Activated T-cell treated with anti-CD3 and anti-CD28 coated beads for 48 hours (primary cell): ENCODE data around the gene ACAD10.

ENCODE experiments used
- DNase-seq: peaks from one replicate; pipeline ENCODE4 v3.0.0-alpha.2; 2020; ENCODE audit warnings: low read depth

The ACAD10 gene

DNA sequence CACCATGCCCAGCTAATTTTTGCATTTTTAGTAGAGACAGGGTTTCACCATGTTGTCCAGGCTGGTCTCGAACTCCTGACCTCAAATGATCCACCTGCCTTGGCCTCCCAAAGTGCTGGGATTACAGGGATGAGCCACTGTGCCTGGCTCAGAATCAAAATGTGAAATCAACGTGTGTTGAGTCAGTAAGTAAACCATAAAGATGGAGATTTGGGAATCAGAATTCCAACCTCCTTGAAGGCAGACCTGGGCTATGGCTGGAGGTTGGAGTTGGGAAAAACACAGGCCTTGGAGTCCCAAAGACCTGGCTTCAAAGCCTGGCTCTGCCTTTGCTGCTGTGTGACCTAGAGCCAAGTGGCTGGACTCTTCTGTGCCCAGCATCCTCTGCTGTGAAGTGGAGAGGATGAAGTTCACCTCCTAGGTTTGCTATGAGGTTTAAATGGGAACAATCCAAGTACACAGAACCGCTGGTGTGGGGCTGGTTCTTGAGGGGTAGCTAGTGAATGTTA, 91.0 kb downstream of the ACAD10 start:
- no peak for DNase-seq

DNA sequence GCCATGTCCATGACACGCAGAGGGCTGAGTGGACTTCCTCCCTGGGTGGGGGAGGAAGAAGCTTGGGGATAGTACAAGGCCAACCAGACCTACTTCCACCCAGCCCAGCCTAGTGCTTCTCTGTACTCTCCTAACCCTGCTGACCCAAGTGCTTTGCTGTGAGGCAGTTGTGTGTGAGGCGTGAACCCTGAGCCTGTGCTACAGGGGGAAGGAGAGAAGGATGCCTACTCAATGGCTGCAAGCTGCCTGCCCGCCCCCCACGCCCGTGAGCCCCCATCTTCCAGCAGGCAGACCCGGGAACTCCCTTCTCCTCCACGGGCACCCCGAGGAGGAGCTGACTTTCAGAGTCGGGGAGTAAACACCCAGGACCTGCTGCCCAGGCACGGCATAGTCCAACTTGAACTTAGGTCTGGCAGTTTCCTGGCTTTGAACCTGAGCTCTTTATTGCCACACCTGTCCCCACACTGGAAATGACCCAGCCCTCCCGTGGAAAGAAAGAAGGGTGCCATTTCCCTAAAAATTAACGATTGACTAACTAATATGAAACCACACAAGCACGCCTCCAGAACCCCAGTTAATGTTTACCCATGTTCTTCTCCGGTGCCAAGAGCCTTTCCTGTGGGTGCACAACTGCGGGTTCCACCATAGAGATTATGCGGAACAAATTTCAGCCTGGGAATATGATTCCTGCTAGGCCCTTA, 91.6 kb downstream of the ACAD10 start:
- no peak for DNase-seq

DNA sequence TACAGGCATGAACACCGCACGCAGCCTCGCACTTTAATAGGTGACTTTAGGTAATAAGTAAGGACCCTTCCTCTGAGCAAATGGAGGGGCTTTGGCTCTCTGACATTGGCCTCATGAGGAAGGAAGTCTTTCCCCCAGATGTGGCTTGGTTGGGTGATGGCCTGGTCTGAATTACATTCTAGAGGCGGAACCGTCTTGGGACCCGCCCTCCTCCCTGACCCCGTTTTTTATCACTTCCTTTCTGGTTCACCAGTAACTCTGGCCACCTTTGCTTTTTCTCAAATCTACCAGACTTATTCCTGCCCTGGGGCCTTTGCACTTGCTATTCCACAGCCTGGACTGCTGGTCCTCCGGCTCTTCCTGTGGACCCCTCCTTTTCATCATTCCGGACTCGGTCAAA, 94.3 kb downstream of the ACAD10 start:
- DNase-seq = no peak

DNA sequence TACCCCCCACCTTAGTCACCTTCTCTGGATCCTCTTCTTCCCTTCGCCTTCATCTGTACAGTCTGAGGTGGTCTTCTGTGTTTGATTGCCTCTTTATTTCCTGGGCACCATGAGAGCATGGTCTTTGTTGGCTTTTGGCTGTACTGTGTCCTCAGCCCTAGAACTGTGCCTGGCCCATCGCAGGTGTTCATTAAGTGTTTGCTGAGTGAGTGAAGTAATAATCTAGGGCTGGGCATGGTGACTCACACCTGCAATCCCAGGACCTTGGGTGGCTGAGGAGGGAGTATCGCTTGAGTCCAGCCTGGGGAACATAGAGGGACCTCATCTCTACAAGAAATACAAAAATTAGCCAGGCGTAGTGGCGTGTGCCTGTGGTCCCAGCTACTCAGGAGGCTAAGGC, 94.8 kb downstream of the ACAD10 start:
- no peak for DNase-seq

DNA sequence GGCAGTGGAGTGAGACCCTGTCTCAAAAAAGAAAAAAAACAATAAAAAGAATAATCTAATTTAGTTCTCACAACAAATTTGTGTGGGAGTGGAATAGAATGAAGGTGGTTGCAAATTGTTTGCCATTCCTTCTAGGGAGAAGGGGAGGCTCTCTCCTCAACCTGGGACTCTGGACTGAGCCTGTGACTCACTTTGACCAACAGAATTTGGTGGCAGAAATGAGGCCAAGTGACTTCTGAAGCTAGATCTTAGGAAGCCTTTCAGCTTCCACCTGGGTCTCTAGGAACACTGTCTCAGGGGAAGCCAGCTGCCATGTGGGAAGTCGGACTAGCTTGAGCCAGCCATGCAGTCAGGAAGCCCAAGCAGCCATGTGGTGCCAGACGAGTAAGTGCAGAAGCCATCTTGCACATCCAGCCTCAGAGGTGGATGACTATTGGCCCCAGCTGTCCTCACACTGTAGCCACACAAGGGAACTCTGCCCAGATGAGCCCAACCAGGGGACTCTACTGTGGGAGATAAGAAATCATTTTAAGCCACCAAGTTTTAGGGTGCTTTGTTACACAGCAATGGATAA, 95.3 kb downstream of the ACAD10 start:
- DNase-seq = no peak

DNA sequence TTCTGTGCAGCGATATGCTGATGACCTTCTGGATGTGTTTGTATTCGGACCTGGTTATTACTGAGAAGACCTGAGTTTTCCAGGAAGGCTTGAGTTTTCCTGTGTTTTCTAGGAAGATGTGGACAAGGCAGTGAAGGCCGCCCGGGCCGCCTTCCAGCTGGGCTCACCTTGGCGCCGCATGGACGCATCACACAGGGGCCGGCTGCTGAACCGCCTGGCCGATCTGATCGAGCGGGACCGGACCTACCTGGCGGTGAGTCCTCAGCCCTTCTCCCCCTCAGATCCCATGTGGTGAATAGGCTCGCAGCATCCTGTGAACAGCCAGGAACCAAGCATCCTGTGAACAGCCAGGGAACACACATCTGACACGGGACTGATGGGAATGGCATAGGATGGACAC, 97.2 kb downstream of the ACAD10 start:
- no peak for DNase-seq

DNA sequence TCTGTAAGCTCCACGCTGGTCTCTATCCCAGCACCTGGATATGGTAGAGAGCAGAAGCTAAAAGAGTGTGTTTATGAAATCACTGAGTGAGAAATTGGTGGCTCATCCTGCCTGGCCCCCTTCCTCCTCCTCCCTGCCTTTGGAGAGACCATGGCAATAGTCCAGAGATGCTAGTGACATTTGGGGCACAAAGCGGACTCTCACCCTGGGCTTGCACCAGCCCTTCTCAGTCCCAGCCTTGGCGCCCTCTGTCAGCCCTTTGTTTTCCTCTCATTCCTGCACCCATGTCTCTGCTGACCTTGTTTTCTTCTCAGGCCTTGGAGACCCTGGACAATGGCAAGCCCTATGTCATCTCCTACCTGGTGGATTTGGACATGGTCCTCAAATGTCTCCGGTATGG, 99.1 kb downstream of the ACAD10 start:
- no peak for DNase-seq

DNA sequence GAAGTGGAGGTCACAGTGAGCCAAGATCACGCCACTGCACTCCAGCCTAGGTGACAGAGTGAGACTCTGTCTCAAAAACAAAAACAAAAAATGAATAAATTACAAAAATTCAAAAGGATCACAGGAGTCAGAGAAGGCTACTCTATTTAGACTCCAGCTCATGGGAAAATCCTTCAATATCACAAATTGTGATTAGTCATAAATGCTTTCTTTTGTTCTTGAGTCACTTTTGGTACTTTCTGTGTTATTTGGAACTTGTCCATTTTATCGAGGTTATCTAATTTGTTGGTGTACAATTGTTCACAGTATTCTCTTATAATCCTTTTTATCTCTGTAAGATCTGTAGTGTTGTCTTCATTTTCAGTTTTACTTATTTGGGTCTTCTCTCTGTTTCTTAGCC, 99.8 kb downstream of the ACAD10 start:
- no peak for DNase-seq

DNA sequence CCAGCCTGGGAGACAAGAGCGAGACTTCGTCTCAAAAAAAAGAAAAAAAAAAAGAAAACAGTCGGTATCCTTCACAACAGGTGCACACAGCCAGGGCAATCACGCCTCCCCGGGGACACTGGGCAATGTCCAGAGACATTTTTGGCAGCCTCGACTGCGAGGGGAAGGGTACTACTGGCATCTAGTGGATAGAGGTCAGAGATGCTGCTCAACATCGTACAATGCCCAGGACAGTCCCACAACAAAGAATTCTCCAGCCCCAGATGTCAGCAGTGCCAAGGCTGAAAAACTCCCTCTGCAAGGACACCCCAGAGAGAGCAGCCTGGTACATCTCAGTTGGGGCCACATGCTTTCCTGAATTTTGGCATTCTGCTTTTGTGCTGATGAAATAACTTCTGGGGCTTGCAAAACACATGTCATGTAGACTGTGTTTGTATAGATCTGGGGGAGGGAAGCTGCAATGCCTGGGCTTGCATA, 102.4 kb downstream of the ACAD10 start:
- DNase-seq = no peak

DNA sequence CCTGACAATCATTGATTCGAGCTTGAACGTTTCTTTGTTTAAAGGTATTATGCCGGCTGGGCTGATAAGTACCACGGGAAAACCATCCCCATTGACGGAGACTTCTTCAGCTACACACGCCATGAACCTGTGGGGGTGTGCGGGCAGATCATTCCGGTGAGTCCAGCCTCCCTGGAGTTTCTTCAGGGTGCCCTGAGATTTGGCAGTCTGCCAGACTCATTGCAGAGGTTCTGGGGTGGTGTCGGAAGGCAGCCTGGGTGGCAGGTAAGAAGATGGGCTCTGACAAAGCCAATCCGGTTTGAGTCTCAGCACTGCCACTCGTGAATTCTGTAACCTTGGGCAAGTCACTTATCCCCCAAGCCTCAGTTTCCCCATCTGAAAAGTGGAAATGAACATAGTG, 103.9 kb downstream of the ACAD10 start:
- no peak for DNase-seq

DNA sequence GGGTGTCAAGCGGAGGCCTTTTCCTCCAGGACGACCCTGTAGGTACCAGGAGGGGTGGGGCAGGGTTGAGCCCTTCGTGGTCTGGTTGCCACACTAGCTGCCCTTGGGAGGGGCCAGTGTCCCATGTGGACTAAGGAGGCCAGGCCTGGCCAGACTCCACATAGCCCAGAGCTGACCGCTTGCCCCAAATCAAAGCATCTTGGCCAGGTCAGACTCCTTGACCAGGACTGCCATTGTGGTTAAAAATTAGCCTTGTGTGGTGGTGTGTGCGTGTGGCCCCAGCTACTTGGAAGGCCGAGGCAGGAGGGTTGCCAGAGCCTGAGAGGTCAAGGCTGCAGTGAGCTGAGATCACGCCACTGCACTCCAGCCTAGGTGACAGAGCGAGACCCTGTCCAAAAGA, 105.7 kb downstream of the ACAD10 start:
- DNase-seq = no peak

DNA sequence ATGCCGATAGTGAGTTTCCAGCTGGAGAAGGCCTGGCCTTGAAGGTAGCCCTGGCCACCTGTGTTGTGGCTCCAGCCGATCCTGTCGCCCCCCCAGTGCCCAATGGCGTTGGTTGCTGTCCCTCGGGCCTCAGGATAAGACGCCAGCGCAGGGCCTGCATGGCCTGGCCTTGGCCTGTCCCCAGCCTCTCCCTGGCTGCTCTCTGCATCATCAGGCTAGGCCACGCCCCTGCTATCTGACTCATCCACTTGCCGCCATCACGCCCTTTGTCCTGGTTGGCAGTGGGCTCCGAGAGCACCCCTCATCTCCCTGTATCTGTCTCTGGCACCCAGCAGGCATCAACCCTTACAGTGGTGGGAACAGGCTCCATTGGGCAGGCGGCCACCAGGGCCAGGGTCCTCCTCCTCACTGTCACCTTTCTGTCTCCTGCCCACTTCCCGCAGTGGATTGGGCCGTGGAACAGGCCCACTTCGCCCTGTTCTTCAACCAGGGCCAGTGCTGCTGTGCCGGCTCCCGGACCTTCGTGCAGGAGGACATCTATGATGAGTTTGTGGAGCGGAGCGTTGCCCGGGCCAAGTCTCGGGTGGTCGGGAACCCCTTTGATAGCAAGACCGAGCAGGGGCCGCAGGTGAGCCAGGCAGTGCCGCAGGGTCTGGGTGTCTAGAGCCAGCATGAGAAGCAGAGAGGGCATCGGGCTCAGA, 106.5 kb downstream of the ACAD10 start:
- no peak for DNase-seq

DNA sequence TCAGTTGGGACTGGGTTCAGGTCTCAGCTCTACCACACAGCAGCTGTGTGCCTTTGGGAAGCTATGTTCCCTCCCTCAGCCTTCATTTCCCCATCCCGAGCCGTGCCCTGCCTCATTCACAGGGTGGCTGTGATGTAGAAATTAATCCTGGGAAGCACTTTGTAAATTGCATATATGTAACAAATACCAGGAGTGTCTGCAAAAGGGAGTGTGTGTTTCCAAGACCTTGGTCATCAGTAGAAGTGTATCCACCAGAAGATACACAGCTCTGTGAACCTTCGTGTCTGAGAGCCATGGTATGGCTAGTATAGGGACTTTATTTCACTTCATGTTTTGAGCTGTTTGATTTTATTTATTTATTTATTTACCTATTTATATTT, 107.0 kb downstream of the ACAD10 start:
- no peak for DNase-seq

DNA sequence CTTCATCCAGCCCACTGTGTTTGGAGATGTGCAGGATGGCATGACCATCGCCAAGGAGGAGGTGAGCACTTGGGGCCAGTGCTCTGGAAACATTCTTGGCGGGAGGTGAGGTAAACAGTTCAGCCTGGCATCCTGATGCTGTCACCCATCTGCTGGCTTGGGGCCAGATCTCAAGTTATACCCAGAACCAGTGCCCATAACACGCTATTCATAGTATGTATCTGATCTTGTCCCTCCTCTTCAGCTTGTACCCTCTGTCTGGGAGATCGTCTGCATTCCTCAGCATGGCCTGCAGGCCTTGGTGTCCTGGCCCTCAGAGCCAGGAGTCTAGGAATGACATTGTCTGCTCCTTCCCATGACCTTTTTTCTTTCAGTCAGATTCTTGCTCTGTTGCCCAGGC, 112.3 kb downstream of the ACAD10 start:
- DNase-seq = no peak

DNA sequence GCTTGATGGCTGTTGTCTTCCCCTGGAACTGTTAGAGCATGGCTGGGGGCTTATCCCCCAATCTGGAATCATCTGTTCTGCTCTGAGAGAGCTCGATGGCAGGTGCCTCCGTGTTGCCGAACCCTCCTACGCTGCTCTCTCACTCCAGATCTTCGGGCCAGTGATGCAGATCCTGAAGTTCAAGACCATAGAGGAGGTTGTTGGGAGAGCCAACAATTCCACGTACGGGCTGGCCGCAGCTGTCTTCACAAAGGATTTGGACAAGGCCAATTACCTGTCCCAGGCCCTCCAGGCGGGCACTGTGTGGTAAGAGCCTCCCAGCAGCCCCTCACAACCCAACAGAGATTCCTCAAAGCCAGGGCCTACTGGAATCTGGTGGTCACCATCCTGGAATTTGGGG, 113.9 kb downstream of the ACAD10 start:
- no peak for DNase-seq

DNA sequence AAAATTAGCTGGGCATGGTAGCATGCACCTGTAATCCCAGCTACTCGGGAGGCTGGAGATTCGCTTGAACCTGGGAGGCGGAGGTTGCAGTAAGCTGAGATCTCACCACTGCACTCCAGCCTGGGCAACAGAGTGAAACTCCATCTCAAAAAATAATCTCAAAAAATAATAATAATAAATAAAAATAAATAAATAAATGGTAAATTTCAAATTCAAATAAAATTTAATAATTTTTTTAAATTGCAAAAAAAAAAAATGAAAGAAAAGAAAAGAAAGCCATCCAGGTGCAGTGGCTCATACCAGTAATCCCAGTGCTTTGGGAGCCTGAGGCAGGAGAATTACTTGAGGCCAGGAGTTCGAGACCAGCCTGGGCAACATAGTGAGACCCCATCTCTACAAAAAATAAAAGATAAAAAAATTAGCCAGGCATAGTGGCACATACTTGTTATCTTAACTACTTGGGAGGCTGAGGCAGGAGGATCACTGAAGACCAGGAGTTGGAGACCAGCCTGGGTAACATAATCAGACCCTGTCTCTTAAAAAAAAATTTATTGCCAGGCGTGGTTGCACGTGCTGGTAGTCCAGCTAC, 117.3 kb downstream of the ACAD10 start:
- DNase-seq = no peak

DNA sequence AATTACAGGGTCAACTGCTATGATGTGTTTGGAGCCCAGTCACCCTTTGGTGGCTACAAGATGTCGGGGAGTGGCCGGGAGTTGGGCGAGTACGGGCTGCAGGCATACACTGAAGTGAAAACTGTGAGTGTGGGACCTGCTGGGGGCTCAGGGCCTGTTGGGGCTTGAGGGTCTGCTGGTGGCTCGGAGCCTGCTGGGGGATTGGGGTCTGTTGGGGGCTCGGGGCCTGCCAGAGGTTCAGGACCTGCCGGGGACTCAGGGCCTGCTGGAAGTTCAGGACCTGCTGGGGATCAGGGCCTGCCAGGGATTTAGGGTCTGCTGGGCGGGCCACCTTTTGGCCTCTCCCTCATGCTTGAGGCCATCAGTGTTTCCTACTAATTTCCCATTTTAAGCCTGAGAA, 118.0 kb downstream of the ACAD10 start:
- DNase-seq = no peak

DNA sequence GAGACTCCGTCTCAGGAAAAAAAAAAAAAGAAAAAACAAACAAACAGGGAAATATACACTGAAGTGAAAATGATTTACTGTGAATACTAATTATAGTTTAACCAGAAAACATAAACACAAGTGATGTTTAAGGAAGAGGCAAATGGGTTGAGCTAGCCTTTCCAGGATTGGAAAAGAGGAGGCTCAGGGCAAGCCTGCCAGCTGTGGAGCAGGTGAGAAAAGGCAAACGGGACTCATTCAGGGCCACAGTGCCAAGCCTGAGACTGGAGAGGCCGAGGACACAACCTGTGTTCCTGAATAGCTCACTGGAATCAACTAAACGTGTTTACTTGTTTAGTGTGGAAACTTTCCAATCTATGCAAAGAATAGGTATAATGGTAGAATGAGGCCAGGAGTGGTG, 120.5 kb downstream of the ACAD10 start:
- no peak for DNase-seq
